ENCODE data around the gene RGS19.

GRCh38 chr20:64114356-64114971, 35.1 kb upstream of the RGS19 start:
- TF ChIP-seq TAF1 (IDR thresholded peaks at IDR 0.05; ENCODE audit: borderline replicate concordance, low read depth, low read length) (no peak), POLR2A (IDR thresholded peaks at IDR 0.05; ENCODE audit: low read depth, low read length) (no peak), POLR2AphosphoS5 (IDR thresholded peaks at IDR 0.05; ENCODE audit: low read depth, low read length) (no peak)
